ENCODE results near the gene EPHA1.
"Not testable (repeated sequence)": the region's sequence is repeated elsewhere in the genome, so short reads cannot be mapped to it uniquely, and the experiment has no call there.

EPHA1 gene

DNA sequence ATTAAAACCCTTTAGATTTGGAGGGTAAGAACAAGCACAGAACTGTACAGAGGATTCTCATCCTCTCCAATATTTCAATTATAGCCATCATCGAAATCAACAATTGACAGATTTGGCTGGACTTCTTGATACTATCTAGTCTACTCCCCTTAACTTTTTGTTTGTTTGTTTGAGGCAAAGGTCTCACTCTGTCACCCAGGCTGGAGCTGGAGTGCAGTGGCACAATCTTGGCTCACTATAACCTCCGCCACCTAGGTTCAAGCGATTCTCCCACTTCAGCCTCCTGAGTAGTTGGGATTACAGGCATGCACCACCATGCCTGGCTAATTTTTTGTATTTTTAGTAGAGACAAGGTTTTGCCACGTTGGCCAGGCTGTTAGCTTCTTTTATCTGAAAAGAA is 6.4 kb downstream of the EPHA1 start:
- not testable (repeated sequence) for DNase-seq (ENCODE audit: low read depth)

DNA sequence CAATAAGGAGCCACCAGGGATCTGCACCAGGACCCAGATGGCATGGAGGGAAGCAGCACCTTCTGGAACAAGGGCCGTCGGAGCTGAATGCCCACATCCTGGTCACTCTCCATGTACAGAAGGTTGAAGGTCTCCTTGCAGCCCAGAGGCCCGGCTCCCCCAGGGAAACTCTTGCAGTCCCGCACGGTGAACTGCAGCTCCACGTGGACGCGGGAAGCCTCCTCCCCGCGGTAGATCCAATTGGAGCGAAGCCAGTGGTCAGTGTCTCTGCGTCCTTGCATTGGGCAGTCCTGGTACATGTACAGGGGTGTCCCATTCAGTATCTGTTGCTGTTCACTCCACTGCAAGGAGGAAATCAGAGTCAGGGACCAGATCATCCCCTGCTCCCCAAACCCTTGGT is 7.4 kb downstream of the EPHA1 start:
- DNase-seq (ENCODE audit: low read depth) = no peak

DNA sequence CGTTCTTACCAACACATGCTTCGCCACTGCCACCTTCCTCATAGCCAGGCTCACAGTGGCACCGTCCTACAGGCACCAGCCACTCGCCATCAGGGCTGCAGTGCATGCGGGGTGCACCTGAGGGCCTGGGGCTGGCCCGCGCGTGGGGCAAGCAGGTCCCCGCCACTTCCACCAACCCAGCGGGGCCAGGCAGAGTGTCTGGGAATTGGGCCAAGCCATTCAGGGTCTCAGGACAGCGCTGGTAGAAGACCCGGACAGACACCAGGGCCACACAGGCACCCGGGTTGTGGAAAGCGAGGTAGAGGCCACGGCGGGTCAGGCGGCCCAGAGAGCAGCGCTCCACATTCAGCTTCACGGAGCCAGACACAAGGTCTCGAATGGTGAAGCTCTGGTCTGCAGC is 9.0 kb downstream of the EPHA1 start:
- no peak for DNase-seq (ENCODE audit: low read depth)

DNA sequence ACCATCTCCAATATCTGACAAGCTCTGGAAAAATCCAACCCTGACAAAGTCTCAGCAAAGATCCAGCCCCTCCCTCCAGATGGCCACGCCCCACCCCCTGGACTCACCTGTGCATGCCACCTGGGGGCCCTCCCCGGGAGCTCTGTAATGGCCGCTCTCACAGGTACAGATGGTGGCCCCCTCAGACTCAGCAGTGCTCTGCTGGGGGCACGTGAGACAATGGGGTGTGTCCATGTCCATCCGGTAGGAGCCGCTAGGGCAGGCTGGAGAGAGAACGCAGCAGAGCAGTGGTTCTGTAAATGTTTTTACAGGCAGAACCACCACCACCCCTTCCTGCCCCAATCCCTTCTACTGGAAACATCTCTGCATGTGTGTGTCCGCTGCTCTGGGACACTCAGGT is 9.5 kb downstream of the EPHA1 start:
- DNase-seq (ENCODE audit: low read depth) = no peak

DNA sequence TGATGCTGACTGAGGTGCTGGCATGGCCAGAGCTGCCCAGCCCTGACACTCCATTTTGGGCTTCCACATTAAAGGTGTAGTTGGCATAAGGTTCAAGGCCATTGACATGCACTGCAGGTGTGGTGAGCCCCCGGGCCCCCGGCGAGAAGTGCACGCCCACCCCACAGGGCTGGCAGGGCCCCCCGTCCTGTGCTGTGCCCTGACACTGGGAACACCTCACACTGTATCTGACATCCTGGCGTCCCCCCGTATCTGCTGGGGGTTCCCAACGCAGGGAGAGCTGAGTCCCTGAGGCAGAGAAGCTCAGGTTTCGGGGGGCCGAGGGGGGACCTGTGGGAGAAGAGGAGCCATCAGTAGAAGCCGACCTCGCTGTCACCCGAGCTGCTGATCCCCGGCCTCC is 10.0 kb downstream of the EPHA1 start:
- DNase-seq (ENCODE audit: low read depth) = no peak

DNA sequence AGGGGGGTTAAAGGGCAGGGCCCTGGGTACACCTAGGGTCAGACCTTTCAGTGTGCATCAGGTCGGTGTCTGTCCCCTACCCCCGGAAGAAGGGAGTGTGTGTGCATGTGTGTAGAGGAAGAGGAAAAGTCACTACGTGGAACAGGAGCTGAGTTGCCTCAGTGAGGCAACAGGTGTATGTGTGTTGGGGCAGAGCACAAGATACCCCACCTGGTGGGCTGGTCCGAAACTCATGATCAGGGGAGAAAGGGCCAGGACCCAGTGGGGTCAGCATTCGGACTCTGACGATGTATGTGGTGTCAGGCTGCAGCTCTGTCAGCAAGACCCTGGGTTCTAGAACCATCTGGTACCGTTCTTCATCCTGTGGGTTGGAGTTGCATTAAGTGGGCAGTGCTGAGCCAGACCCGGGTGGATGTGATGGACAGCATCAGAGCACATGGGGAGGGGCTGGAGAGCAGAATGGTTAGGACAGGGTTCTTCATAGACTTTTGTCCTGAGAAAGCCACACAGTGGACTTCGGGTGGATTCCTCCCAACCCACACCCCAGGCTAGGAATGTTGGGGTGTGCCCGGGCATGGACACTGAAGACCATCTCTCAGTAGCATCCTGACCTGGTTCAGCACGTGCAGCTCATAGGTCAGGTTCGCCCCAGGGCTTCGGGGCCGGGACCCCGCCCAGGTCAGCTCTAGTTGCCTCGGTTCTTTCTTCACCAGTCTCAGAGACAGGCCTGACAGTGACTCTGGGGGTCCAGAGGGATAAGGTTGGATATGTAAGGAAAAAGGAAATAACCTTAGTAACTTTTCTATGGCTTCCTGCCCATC is 10.7 kb downstream of the EPHA1 start:
- no peak for DNase-seq (ENCODE audit: low read depth)

DNA sequence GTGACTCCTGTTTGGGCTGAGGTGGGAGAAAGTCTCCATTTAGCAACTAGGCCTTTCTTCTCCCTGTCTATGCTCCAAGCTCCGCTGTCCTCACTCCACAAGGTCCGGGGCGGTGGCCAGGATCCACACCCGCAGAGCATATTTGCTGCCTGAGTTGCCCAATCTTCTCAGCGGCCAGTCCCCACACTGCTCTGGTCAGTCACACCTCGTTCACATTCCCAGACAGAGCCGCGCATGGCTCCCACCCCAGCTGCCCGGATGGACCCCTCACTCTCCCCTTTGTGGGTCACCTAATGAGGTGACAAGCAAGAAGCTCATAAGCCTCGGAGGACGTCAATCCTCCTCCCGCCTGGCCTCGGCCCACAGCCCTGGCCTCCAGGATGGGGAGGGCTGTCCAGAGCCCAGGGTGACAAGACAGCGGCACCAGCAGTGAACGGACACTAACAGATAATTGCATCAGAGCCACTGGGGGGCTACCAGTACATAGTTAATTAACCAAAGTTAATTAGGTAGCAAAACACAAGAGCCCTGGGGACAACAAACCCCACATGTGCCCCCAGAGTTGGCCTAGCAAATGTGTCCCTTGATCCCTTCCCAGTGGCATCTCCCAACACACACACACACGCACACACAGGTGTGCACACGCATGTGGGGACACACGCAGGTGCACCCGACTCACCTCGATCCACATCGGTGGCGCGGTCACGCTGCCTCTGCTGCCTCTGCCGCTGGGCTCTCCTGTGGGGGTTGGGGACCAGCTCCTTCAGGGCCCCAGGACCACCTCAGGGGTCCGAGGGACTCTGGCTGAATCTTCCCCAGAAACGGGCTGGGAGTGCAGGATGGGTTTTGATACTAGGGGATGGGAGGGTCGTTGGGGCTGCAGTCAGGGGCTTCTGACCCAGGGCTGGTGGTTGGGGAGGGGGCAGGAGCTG is 11.8 kb downstream of the EPHA1 start:
- DNase-seq (ENCODE audit: low read depth) = no peak

DNA sequence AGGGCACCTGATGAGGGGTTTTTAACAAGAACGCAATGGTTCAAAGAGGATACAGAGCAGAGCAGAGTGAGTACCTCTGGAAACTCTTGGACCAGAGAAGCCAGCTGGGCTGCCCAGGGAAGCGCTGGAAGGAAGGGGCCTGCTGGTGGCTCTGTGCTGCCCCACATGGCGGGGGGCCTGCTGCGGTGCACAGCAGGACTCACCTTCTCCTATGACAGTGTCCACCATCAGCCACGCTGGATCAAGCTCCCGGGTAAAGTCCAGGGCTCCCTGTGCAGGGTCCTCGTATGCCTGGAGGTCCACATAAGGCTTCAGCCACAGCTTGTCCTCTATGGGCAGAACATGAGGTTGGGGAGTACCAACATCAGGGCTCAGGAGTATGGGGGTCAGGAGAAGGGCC is 12.5 kb downstream of the EPHA1 start:
- no peak for DNase-seq (ENCODE audit: low read depth)

DNA sequence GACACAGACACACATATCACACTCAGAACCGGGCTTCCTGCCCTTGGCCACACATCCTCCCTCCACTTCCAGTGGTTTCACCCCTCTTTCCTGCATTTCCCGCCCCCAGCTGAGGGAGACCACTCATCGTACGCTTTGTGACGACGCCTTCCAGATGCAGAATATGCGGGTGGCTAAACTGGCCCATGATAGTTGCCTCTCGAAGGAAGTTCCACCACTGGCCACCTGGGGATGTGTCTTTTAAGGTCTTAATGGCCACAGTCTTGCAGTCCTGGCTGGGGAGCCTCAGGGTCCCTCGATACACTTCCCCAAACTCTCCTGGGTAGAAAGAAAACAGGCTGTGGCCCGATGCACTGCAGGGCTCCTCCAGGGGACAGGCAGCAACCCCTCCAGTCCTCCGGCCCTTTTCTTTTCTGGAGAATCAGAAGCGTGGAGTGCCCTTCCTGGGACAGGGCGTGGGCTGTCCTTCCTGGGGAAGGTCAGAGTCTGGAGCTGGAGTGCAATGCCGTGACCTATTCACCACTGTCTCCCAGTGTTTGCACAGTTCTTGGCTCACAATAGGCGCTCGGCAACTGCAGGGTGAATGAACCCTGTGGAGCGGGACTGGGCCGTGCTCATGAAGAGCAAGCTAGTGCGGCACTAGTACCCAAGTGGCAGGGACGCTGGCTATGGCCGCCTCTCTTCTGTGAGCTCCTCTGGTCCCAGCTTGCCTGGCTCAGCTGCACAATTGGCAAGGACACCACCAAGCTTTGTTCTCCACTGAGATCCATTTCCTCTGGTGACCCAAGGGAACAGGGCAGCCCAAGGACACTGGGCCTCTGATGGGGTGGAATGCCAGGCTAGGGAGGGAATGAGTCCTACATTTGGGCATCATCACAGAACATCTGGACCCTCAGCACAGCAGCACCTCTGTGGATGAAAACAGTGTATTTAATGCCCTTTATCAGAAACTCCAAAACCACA is 13.2 kb downstream of the EPHA1 start:
- DNase-seq (ENCODE audit: low read depth) = no peak

DNA sequence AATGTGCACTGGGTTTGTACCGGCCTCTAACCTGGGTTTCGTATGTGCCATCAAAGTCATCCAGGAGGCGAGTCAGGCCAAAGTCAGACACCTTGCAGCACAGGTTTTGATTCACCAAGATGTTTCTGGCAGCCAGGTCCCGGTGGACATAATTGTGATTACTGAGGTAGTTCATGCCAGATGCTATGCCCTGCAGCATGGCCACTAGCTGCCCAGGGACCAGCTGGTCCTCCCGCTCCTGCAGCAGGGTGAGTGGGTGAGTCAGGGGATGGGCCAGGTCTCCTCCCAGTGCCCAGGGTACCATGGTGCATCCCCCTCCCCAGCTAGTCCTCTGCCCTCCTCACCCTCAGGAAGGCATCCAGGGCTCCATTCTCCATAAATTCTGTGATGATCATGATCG is 13.9 kb downstream of the EPHA1 start:
- no peak for DNase-seq (ENCODE audit: low read depth)

DNA sequence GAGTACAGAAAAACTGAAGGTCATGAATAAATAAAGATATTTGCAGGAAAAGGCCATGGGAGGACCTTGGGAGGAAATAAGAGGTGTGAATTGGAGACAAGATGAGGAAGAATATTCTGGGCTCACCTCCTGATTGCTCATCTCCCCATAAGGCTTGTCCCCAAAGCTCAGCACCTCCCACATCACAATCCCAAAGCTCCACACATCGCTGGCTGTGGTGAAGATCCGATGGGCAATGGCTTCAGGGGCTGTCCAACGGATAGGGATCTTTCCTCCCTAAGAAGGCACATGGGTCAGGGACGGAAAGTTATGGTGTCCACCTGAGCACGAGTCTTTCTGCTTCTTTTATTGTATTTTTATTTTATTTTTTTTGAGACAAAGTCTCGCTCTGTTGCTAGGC is 14.6 kb downstream of the EPHA1 start:
- DNase-seq (ENCODE audit: low read depth) = no peak

DNA sequence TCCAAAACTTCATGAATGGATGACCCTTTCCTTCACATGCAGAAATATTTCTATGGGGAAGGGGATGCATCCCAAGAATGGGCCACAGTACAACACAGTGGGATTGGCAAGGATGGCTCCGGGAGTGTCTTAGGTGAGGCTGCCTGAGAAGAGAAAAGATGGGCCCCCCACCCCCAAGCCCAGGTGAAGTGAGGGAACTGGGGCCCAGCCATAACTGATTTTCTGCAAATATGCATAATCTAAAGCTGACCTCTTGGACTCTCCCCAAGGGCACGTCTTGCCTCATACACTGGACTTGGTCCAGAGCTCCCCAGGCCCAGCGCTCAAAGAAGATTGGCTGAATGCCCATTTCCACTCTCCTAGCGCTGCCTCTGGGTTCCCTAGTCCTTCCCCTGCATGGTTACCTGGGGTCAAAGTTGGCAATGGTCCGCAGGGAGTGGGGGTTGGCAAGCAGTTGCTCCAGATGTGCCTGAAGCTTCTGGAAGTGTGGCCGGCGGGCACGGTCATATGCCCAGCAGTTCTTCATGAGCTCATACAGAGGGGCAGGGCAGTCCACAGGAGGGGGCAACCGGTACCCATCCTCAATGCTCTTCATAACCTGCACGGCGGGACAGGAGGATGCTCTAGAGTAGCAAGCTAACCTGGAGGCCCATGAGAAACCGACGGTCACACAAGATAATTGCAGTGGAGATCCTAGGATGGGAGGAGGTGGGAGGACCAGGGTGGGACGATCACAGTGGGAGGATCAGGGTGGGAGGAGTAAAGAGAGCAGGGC is 15.2 kb downstream of the EPHA1 start:
- no peak for DNase-seq (ENCODE audit: low read depth)

DNA sequence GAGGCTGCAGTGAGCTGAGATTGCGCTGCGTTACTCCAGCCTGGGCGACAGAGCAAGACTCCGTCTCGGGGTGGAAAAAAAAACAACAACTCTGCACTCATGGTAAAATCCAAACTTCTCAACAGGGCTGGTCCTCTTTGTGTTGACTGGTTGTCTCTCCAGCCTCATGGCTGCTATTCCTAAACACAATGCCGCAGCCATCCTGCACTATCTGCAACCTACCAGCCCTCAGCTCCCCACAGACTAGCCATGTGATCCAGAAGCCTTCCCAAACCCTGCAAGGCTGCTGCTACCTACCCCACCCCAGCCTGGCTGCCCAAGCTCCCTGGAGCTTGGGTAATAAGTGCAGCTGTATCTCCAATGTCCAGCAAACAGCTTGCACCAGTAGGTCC is 15.8 kb downstream of the EPHA1 start:
- no peak for DNase-seq (ENCODE audit: low read depth)

DNA sequence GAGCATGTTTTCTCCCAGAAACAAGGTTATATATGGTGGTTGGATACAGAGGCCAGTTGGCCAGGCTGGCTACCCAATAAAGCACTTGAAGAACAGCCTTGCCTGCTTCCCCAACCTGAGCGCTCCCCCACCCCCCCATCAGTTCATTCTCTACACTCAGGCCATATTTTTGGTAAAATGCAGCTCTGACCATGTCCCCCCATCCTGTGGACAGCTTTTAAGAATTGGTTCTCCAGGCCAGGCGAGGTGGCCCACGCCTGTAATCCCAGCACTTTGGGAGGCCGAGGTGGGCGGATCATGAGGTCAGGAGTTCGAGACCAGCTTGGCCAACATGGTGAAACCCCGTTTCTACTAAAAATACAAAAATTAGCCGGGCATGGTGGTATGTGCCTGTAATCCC is 16.2 kb downstream of the EPHA1 start:
- DNase-seq (ENCODE audit: low read depth) = not testable (repeated sequence)

DNA sequence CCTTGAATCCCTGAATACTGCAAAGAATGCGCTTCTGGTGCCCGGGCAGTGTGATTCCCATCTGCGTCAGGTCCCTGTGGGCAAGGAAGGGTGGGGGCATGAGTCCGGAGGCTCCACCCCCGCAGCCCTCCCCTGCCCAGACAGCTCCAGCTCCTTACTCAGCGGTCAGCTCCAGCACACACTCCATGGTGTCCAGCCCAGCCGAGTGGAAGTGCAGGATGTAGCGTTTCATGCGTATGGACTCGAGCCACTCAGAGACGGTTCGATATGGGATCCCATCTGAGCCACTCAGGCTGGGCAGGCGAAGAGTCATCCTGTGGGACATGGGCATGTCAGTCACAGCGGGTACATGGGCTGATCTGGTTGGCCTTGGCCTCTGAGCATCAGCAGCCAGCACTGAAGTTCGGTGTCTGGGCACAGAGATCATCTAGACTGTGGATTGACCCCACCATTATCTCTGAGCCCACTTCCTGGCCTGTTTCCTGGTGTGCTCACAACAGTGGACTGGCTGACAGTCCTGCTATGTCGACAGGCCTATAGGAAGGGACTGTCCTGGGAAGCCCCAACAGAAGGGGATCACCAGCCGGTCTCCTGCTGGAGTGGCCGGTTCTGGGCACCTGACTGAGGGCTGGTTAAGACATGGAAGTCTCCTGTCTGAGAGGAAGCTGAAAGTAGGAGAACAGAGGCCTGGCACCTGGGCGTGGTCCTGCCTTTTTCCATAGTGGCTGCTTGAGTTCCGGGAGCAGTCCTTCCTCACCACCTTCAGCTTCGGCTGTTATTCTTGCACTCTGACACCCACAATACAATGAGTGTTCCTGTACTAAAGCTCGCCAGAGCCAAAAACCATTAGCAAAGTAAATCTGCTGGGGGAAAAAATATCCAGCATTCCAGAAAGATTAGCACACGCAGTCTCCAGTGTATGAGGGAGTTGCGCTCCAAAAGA is 16.9 kb downstream of the EPHA1 start:
- no peak for DNase-seq (ENCODE audit: low read depth)

DNA sequence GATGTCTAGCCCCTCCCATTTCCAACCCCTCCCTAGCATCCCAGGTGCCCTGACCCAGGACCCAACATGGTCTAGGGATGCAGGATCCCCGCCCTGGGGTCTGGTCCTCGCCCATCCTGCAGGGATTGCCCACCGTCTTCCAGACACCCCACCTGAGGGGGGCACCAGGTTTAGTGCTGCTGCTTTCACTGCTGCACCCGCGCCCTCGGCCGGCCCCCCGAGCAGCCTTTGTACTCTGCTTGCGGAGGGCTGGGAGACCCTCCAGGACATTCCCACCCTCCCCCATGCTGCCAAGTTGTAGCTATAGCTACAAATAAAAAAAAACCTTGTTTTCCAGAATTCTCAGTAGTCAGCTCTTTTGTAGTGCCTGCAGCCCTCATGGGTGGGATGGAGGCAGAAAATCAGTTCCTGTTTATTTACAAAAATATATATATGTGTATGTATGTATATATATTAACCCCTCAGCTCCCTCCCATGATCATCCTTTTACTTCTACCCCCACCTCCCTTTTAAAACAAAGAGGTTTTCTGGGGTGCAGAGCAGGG is 17.8 kb downstream of the EPHA1 start:
- DNase-seq (ENCODE audit: low read depth) = no peak

DNA sequence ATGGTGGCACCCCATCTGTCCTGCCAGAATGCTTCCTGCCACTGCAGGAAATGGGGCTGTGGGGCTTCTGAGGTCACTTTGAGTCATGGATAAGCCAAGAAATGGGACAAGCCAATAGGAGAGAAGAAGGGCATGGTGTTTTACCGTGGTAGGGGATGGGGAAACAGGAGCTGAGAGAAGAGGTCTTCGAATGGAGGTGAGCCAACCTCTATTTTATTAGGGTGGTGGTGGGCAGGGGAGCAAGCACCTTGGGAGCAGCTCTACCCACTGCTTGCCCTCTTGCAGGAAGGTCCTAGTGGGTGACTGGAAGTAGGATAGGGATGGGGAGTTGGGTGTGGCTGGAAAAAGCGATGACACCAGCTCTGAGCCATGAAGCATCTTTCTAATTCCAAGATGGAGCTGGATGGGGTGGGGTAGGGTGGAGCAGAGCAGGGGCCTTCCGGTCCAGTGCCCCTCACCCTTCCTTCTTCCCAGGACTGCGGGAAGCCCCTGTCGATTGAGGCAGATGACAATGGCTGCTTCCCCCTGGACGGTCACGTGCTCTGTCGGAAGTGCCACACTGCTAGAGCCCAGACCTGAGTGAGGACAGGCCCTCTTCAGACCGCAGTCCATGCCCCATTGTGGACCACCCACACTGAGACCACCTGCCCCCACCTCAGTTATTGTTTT is 18.4 kb downstream of the EPHA1 start:
- no peak for DNase-seq (ENCODE audit: low read depth)

DNA sequence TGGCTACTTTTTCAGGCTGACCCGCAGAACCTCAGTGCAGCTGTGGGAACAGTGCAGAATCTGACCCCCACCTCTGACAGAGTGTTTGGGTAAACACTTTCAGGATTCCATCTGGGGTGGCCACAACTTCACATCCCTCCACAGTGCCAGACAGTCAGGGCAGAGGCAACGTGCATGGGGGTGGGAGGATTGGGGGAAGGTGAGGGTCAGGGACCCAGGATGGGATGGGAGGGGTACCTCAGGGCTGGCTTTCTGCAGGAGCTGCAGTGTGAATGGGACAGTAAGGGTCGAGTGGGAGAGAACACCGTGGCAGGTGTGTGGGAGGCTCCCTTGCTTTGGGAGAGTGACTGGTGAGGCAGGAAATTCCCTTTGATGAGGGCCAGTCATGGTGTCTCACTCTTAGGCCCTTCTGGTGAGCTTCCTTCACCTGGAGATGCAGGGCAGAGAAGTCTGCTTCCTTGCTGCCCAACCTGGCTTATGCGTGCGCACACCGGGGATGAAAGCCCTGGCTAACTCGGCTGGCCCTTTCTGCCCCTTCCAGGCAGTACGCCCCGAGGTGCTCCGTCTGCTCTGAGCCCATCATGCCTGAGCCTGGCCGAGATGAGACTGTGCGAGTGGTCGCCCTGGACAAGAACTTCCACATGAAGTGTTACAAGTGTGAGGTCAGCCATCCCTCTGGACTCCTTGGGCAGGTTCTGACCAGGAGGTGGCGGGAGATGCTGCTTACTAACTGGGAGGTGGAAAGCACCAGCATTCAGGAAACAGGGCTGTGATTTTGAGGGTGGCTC is 19.1 kb downstream of the EPHA1 start:
- no peak for DNase-seq (ENCODE audit: low read depth)
